ENCODE measurements around the gene ZNF76.
A peak's percentile ranks its signal among the peaks of the same experiment; 100 is the strongest.

Gene ZNF76

GRCh38 chr6:35223396-35223795, 36.1 kb upstream of the ZNF76 start:
- no peaks in the 10 kb centered on the region for H3K9me3 ChIP-seq
- DNase-seq (ENCODE audit: low spot score in 2 of 2), result no peak
- peaks cover 1% of the 10 kb centered on the region for H3K4me1 ChIP-seq
- no peak overlapping the region for H3K4me3 ChIP-seq
- in situ Hi-C loops (cut with MboI; ENCODE audit: low sequenced_read_pairs), result no loop called here
- peaks cover 2% of the 10 kb centered on the region; the same call in 1 of the 2 replicates for H3K36me3 ChIP-seq (replicated peaks)
- H3K27me3 ChIP-seq (ENCODE audit: low read depth), result no peaks in the 10 kb centered on the region

DNA sequence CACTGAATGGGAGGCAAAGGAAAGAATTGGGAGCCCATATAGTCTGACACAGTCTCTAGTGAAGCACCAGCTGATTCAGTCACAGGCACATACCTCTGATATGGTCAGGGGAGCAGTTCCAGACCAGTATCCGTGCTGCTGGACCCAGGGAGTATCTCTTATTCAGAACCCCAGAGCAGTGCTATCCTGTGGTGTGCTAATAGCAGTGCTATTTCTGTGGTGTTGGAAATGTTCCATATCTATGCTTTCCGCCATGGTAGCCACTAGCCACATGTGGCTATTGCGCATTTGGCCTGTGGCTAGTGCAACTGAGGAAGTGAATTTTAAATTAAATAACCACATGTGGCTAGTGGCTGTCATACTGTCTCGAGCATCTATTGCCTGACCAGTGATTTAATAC, 34.8 kb upstream of the ZNF76 start:
- H3K4me1 ChIP-seq, result no peaks in the 10 kb centered on the region
- in situ Hi-C loops (cut with MboI; ENCODE audit: low sequenced_read_pairs), result no loop called here
- no peak for DNase-seq (ENCODE audit: low spot score in 2 of 2)
- H3K36me3 ChIP-seq (replicated peaks), result 0 out of 2 replicates have a peak, but pooled peaks cover 2% of the 10 kb centered on the region
- no peaks in the 10 kb centered on the region for H3K9me3 ChIP-seq
- H3K27me3 ChIP-seq (ENCODE audit: low read depth), result no peaks in the 10 kb centered on the region
- no peak overlapping the region for H3K4me3 ChIP-seq

DNA sequence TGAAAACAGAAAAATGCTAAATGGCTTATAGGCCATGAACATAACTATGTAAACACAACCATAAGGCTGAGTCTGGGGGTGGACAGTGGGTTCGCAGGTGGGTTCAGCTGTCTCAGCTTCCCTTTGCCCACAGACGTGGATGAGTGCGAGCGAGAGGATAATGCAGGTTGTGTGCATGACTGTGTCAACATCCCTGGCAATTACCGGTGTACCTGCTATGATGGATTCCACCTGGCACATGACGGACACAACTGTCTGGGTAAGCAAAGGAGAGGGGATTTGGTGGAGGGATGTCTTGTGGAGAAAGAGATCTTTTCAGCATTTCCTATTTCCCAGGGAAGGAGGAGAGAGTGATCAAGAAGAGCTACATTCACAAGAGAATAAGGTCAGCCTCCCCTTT, 31.1 kb upstream of the ZNF76 start:
- Histone ChIP-seq H3K4me1 (no peaks in the 10 kb centered on the region), H3K9me3 (no peaks in the 10 kb centered on the region), H3K36me3 (replicated peaks) (peaks cover 2% of the 10 kb centered on the region; the same call in 1 of the 2 replicates), H3K27me3 (ENCODE audit: low read depth) (no peaks in the 10 kb centered on the region), H3K4me3 (no peak overlapping the region)
- no peak for DNase-seq (ENCODE audit: low spot score in 2 of 2)
- in situ Hi-C loops (cut with MboI; ENCODE audit: low sequenced_read_pairs), result no loop called here

GRCh38 chr6:35229304-35229703, 30.2 kb upstream of the ZNF76 start:
- Histone ChIP-seq H3K4me1 (no peaks in the 10 kb centered on the region), H3K9me3 (peaks cover 3% of the 10 kb centered on the region), H3K27me3 (ENCODE audit: low read depth) (no peaks in the 10 kb centered on the region), H3K36me3 (replicated peaks) (peaks cover 6% of the 10 kb centered on the region), H3K4me3 (no peak overlapping the region)
- in situ Hi-C loops (cut with MboI; ENCODE audit: low sequenced_read_pairs), result no loop called here
- DNase-seq (ENCODE audit: low spot score in 2 of 2), result no peak

- Histone ChIP-seq H3K4me1 (no peaks in the 10 kb centered on the region), H3K9me3 (peaks cover 11% of the 10 kb centered on the region), H3K36me3 (replicated peaks) (peaks cover 10% of the 10 kb centered on the region), H3K4me3 (no peak overlapping the region), H3K27me3 (ENCODE audit: low read depth) (no peaks in the 10 kb centered on the region)
- in situ Hi-C loops (cut with MboI; ENCODE audit: low sequenced_read_pairs), result no loop called here
- DNase-seq (ENCODE audit: low spot score in 2 of 2), result no peak
Observed at GRCh38 chr6:35230498-35230897, 29.0 kb upstream of the ZNF76 start.

GRCh38 chr6:35230950-35231349, 28.6 kb upstream of the ZNF76 start:
- peaks cover 11% of the 10 kb centered on the region for H3K9me3 ChIP-seq
- peaks cover 10% of the 10 kb centered on the region for H3K36me3 ChIP-seq (replicated peaks)
- H3K4me3 ChIP-seq, result no peak overlapping the region
- no peak for DNase-seq (ENCODE audit: low spot score in 2 of 2)
- H3K4me1 ChIP-seq, result no peaks in the 10 kb centered on the region
- H3K27me3 ChIP-seq (ENCODE audit: low read depth), result no peaks in the 10 kb centered on the region
- in situ Hi-C loops (cut with MboI; ENCODE audit: low sequenced_read_pairs), result no loop called here

DNA sequence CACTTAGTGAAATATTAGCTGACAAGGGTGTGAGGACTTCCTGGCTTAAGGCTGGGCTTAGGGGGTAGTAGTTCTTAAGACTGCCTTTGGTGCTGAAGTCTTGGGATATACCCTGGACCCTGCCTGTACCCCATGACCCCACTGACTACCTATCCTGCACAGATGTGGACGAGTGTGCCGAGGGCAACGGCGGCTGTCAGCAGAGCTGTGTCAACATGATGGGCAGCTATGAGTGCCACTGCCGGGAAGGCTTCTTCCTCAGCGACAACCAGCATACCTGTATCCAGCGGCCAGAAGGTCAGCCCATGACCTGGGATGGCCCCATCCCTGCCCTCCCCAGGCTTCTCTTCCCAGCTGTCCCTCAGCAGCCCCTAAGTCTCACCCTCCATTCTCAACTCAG, 28.0 kb upstream of the ZNF76 start:
- in situ Hi-C loops (cut with MboI; ENCODE audit: low sequenced_read_pairs), result no loop called here
- DNase-seq (ENCODE audit: low spot score in 2 of 2), result no peak
- Histone ChIP-seq H3K36me3 (replicated peaks) (peaks cover 10% of the 10 kb centered on the region), H3K9me3 (peaks cover 11% of the 10 kb centered on the region), H3K27me3 (ENCODE audit: low read depth) (no peaks in the 10 kb centered on the region), H3K4me3 (no peak overlapping the region), H3K4me1 (no peaks in the 10 kb centered on the region)

GRCh38 chr6:35234901-35235300, 24.6 kb upstream of the ZNF76 start:
- Histone ChIP-seq H3K9me3 (peaks cover 11% of the 10 kb centered on the region), H3K36me3 (replicated peaks) (peaks cover 14% of the 10 kb centered on the region), H3K4me3 (no peak overlapping the region), H3K27me3 (ENCODE audit: low read depth) (no peaks in the 10 kb centered on the region), H3K4me1 (no peaks in the 10 kb centered on the region)
- in situ Hi-C loops (cut with MboI; ENCODE audit: low sequenced_read_pairs), result loop anchor here (5.0 kb wide), 1 partner anchor 248 kb away; no protein-coding TSS in a partner anchor
- no peak for DNase-seq (ENCODE audit: low spot score in 2 of 2)

DNA sequence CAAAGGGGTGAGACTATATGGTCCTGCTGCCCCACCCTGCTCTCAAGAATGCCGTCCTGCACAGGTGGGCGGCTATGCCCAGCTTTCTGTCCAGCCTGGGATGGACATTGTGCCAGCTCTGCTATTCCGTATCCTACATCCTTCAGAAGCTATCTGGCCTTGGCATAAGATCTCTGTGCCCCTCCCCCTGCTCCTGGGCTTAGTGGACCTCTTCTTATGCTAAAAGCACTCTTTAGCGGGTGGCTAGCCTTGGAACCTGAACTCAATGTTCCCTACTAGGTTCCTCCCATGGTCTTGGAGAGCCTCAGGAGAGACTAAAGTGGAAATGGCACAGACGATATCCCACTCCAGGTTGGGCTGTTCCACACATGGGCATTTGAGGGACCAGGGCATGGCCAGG, 23.3 kb upstream of the ZNF76 start:
- no peak overlapping the region for H3K4me3 ChIP-seq

DNA sequence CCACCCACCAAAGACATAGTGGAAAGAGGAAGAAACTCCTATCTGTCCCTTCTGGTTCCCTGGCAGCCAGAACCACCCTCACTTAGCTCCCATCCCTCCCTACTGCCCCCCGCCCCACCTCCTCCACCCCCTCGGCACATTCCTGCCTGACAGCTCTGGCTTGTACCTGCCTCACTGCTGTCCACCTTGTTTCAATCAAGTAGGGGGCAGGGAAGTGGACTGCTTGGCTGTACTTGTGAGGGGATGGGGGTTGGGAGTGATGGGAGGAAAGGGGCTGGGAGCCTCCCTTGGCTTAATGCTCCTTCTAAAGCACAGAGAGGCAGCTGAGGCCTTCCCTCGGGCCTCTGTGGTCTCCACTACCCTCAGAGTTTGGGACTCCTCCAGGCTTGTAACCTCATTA, 22.1 kb upstream of the ZNF76 start:
- Histone ChIP-seq H3K4me3 (no peak overlapping the region), H3K4me1 (no peaks in the 10 kb centered on the region), H3K27me3 (ENCODE audit: low read depth) (no peaks in the 10 kb centered on the region), H3K9me3 (peaks cover 11% of the 10 kb centered on the region), H3K36me3 (replicated peaks) (peaks cover 26% of the 10 kb centered on the region)
- in situ Hi-C loops (cut with MboI; ENCODE audit: low sequenced_read_pairs), result loop anchor here (5.0 kb wide), 1 partner anchor 250 kb away; no protein-coding TSS in a partner anchor
- no peak for DNase-seq (ENCODE audit: low spot score in 2 of 2)

More for the DNA sequence above, 23.3 kb upstream of the ZNF76 start:
- in situ Hi-C loops (cut with MboI; ENCODE audit: low sequenced_read_pairs), result loop anchor here (5.0 kb wide), 1 partner anchor 249 kb away; no protein-coding TSS in a partner anchor
- H3K4me1 ChIP-seq, result no peaks in the 10 kb centered on the region
- H3K27me3 ChIP-seq (ENCODE audit: low read depth), result no peaks in the 10 kb centered on the region
- peaks cover 24% of the 10 kb centered on the region for H3K36me3 ChIP-seq (replicated peaks)
- H3K9me3 ChIP-seq, result peaks cover 11% of the 10 kb centered on the region
- no peak for DNase-seq (ENCODE audit: low spot score in 2 of 2)

- Histone ChIP-seq H3K9me3 (peaks cover 11% of the 10 kb centered on the region), H3K27me3 (ENCODE audit: low read depth) (no peaks in the 10 kb centered on the region), H3K4me1 (no peaks in the 10 kb centered on the region), H3K36me3 (replicated peaks) (peaks cover 29% of the 10 kb centered on the region), H3K4me3 (no peak overlapping the region)
- DNase-seq (ENCODE audit: low spot score in 2 of 2), result no peak
- in situ Hi-C loops (cut with MboI; ENCODE audit: low sequenced_read_pairs), result loop anchor here (5.0 kb wide), 1 partner anchor 252 kb away; no protein-coding TSS in a partner anchor
Observed at GRCh38 chr6:35238843-35239289, 20.7 kb upstream of the ZNF76 start.

DNA sequence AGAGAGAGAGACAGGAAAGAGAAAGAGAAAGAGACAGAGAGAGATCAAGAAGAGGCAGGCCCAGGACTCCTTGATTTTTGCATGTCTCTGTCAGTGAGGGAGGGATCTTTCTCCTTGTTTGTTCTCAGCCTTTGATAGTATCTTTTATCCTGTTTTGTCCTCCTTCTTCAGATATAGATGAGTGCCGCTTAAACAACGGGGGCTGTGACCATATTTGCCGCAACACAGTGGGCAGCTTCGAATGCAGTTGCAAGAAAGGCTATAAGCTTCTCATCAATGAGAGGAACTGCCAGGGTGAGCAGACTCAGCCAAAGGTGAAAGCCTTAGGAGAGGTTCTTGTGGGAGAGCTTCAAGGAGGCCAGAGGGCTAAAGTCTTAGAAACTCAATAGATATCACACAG, 20.0 kb upstream of the ZNF76 start:
- H3K36me3 ChIP-seq (replicated peaks), result peaks cover 32% of the 10 kb centered on the region
- no peaks in the 10 kb centered on the region for H3K4me1 ChIP-seq

DNA sequence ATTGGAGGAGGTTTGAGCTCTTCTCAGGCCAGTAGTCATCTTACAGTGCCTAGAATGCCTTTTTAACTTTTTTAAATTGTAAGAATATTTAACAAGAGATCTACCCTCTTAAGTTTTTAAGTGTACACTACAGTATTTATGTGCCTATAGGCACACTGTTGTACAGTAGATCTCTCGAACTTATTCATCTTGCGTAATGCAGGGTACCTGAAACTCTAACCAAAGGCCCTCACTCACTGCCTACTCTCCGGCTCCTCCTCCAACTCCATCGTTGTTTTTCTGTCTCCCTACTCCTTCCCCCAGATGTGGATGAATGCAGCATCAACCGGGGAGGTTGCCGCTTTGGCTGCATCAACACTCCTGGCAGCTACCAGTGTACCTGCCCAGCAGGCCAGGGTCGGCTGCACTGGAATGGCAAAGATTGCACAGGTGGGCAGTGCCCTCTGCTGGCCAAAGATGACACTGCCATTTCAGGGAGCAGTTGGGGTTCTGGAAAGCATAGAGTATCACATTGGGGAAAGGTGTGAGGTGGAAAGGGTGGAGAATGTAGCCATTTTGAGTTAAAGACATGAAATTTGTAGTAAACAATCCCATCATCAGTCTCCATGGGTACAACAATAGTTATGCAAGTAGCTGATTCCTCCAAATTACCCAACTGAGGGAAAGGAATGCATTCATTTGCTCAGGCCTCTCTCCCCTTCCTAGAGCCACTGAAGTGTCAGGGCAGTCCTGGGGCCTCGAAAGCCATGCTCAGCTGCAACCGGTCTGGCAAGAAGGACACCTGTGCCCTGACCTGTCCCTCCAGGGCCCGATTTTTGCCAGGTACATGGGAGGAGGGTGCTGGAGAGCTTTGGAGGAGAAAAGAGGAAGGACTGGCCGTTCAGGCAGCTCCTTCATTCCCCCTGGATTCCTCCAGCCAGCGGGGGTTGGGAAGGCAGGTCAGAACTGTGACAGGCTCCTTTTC, 18.4 kb upstream of the ZNF76 start:
- Histone ChIP-seq H3K36me3 (replicated peaks) (peaks cover 36% of the 10 kb centered on the region), H3K9me3 (no peaks in the 10 kb centered on the region), H3K4me3 (no peak overlapping the region), H3K4me1 (no peaks in the 10 kb centered on the region), H3K27me3 (ENCODE audit: low read depth) (no peaks in the 10 kb centered on the region)
- DNase-seq (ENCODE audit: low spot score in 2 of 2), result peak; percentile 60 to 86
- in situ Hi-C loops (cut with MboI; ENCODE audit: low sequenced_read_pairs), result loop anchor here (5.0 kb wide), 1 partner anchor 99 kb away; the partner anchor contains the start of gene TCP11

More for the DNA sequence above, 20.0 kb upstream of the ZNF76 start:
- Histone ChIP-seq H3K27me3 (ENCODE audit: low read depth) (no peaks in the 10 kb centered on the region), H3K9me3 (peaks cover 5% of the 10 kb centered on the region; the same call in 1 of the 2 replicates), H3K4me3 (no peak overlapping the region)
- in situ Hi-C loops (cut with MboI; ENCODE audit: low sequenced_read_pairs), result loop anchor here (5.0 kb wide), 1 partner anchor 252 kb away; no protein-coding TSS in a partner anchor
- DNase-seq (ENCODE audit: low spot score in 2 of 2), result no peak

GRCh38 chr6:35242486-35242885, 17.0 kb upstream of the ZNF76 start:
- H3K4me1 ChIP-seq, result no peaks in the 10 kb centered on the region
- no peaks in the 10 kb centered on the region for H3K27me3 ChIP-seq (ENCODE audit: low read depth)
- no peak for DNase-seq (ENCODE audit: low spot score in 2 of 2)
- H3K9me3 ChIP-seq, result no peaks in the 10 kb centered on the region
- no peak overlapping the region for H3K4me3 ChIP-seq
- H3K36me3 ChIP-seq (replicated peaks), result peaks cover 39% of the 10 kb centered on the region
- in situ Hi-C loops (cut with MboI; ENCODE audit: low sequenced_read_pairs), result loop anchor here (5.0 kb wide), 1 partner anchor 100 kb away; the partner anchor contains the start of gene TCP11

Measured in HAP-1 (cell line).